HuH-7 (cell line): ENCODE results near the gene TRAPPC3.
"Not testable (repeated sequence)": the region's sequence is repeated elsewhere in the genome, so short reads cannot be mapped to it uniquely, and the experiment has no call there.

Source experiments
- DNase-seq: peaks from one replicate; pipeline ENCODE4 v3.0.0; 2011; ENCODE audit warnings: low spot score

Gene TRAPPC3

GRCh38 chr1:36166136-36166535 lies 16.9 kb upstream of the TRAPPC3 start:
- no peak for DNase-seq

DNA sequence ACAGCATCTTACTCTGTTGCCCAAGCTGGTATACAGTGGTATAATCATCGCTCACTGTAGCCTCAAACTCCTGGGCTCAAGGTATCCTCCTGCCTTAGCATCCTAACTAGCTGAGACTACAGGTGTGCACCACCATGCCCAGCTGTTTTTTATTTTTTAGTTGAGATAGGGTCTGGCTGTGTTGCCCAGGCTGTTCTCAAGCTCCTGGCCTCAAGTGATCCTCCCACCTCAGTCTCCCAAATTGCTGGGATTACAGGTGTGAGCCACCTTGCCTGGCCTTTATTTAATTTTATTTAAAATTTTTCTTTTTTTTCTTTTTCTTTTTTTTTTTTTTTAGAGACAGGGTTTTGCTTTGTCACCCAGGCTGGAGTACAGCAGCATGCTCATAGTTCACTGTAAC lies 15.9 kb upstream of the TRAPPC3 start:
- DNase-seq: no peak

GRCh38 chr1:36164361-36164760 lies 15.1 kb upstream of the TRAPPC3 start:
- DNase-seq: no peak

GRCh38 chr1:36163426-36163825 lies 14.1 kb upstream of the TRAPPC3 start:
- no peak for DNase-seq

GRCh38 chr1:36162680-36163239 lies 13.5 kb upstream of the TRAPPC3 start:
- no peak for DNase-seq

GRCh38 chr1:36161641-36162531 lies 12.6 kb upstream of the TRAPPC3 start:
- DNase-seq: no peak

- no peak for DNase-seq
These were observed 11.7 kb upstream of the TRAPPC3 start for GRCh38 chr1:36160949-36161485.

GRCh38 chr1:36160388-36160948 lies 11.2 kb upstream of the TRAPPC3 start:
- no peak for DNase-seq

DNA sequence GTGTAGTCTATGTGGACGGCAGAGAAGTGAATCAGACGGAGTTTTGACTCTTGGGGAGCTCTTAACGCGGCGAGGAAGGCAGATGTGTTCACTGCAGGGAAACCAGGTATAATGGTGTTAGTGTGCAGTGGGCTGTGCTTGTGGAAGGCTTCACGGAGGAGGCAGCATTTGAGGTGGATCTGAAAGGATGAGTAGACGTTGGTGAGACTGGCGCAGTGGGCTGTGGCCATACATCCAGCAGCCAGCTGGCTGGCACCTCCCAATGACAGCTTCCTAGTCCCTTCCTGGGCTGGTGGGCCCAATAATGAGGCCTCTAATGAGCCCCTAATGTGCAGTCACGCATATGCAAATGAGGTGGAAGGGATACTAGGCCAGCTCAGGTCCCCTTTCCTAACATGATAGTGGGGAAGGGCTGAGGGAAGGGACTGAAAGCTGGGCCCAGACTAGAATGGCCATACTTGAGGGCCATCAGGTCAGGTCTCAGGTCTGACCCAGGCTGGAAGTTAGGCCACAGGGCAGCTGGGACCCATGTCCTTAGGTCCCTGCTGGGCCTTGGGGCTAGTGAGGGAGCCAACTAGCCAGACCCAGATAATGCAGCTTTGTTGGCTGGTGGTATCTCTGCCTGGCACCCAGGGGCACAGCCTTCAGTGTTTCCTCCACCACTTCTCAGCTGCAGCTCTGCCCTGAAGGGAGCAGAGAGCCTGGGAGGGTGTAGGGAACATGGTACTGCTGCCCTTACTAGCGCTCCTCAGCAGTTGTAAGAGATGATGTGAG lies 10.5 kb upstream of the TRAPPC3 start:
- no peak for DNase-seq

DNA sequence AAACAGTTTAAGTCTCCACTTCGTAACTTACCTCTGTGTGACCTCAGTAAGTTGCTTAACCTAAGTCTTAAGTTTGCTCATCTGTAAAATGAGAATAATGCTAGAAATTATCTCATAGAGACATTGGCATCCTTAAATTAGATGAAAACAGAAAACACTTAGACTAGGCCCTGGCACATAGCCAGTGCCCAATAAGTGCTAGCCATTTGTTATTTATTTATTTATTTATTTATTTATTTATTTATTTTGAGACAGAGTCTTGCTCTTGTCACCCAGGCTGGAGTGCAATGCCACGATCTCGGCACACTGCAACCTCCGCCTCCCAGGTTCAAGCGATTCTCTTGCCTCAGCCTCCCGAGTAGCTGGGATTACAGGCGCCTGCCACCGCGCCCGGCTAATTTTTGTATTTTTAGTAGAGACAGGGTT lies 9.6 kb upstream of the TRAPPC3 start:
- DNase-seq: not testable (repeated sequence)

DNA sequence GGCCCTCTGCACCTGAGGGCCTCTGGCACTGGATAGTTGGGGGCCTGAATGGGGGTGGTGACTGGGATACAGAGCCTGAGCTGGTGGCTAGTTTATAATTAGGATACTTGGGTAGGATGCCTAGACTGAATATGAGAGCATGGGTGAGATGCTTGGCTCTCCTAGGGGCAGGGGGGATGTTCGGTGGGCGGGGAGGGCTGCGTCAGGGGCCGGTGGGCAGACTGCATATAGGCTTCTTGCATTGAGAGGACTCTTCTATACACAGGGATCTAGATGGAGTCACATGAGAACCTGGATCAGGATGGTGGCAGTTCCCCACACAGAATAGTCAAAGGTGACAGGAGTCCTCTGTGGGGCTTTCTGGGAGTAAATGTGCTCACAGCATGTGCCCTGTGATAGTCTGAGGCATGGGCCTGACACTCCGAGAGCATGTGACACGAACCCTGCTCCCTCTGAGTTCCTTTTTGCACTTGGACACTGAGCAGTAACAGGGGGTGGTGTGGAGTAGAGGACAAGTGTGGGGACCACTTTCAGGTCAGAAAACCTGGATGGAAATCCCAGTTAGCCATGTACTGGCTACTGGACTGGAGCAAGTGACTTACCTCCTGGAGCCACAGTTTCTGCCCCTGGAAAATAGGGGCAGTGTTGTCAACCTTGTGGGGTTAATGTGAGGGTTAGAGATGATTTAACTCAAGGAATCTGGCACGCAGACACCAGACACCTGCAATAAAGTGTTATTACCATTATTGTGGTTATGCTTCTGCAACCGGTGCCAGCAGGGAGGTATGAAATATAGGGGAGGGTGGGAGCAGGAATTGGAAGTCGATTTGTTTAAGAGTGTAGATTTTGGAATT lies 8.9 kb upstream of the TRAPPC3 start:
- DNase-seq: no peak

DNA sequence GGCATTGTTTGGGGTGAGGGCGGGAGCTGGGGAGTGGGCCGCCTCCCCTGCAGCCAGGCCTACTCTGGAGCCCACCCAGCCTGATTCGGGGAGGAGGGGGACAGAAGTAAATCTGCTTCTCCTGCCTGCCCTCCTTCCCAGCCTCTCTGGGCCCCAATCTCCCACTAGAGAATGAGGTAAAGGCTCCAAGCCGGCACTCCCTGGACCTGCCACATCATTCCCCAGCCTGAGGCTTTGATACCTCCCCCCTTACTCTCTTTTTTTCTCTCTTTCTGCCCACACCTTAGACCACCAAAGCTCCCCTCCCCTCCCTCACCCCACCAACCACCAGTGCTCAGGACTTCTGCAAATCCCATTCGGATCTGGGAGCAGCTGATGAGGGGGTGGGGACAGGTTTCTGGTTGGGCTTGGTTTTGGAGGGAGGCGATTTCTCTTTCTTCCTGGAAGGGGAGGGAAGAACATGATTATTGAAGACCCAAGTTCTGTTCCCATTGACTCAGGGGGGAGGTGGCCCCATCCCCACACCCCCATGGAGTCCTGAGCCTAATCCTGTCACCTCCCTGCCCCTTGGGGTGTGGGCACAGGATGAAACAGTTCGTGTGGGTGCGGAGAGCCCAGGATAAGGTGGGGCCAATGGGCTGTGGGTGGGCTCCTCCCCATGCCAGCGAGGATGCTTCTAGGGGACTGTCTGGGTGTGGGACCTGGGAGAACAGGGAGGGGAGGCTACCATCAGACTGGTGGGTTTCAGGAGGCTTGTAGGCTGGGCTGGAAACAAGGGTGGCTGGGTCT lies 8.0 kb upstream of the TRAPPC3 start:
- DNase-seq: no peak

DNA sequence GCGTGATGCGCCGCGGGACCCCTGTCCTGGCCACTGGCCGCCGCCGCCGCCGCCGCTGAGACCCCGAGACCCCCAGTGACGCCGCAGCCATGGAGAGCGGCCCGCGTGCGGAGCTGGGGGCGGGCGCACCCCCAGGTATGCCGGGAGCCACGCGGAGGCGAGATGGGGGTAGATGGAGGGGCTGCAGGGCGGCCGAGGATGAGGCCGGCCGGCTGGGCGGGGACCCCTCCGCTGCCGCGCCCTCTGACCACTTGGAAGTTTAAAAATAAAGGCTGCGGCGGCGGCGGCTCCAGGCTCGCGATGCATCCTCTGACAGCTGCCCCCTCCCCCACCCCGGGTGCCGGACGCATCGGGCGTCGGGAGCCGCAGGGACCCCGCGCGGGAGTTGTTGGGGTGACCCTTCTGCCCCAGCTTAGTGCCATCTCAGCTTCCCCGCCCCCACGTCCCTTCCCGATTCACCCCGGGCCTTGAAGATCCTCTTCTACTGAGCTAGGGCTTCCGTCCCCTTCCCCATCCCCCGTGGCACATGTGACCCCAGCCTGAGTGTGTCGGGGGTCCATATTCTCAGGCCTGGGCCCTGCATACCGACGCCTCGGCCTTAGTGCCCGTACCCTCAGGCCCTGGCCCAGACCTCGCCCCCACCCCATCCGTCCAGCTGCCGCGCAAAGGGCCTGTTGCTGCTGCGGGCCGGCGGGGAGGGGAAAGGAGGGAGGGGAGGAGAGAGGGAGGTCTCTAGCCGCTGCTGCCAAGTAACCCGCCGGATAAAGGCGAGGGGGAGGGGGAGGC lies 7.2 kb upstream of the TRAPPC3 start:
- peak; percentile 76 for DNase-seq

GRCh38 chr1:36155408-36156328 lies 6.4 kb upstream of the TRAPPC3 start, which contains the start of gene MAP7D1:
Gene MAP7D1, plus strand, starts transcription at chr1:36156160. Its CDS starts 258 bp downstream, at chr1:36156418.
- DNase-seq: peak; percentile 78

DNA sequence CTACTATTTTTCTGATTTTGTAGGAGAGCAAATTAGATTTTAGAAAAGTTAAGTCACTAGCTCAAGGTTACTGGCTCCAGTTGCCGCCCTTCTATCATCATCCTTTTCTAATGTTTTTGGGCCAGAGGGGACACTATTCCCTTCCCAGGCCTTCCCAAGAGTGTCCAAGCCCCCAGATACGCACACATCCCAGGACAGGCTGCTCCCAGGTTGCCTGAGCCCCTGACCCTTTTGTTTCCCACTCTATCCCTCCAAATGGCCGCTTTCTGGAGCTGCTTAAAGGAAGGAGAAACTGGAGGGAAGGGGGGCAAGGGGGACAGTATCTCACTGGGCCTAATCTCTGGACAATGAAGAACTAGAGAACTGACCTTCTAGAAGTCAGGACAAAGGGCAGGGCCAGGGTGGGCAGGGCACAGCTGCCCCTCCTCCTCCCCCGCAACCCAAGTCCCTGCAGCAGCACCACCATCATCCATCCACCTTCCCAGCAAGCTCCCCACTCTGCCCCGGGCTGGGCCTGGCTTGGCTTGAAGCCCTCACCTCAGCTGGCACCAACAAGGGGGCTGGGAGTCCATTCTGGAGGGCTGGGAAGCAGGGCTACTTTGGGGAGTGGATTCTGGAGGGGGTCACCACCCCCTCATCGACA lies 5.6 kb upstream of the TRAPPC3 start:
- DNase-seq: no peak

DNA sequence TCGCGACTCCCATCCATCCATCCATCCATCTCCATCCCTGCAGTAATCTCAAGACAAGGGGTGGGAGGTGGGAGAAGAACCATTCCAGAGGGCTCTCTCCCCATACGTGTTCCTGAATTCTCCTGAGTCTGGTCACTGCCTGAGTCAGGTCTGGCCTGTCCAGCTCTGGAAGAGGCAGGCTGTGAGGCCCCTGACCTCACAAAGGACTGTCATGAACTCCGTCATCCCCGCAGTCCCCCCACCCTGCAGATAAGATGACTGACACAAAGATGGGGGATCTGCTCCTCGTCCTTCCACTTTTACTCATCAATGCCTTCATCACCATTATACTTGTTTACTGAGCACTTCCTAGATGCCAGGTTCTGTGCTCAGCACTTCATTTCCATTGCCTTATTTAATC lies 5.0 kb upstream of the TRAPPC3 start:
- no peak for DNase-seq

GRCh38 chr1:36153476-36153875 lies 4.2 kb upstream of the TRAPPC3 start:
- DNase-seq: no peak

DNA sequence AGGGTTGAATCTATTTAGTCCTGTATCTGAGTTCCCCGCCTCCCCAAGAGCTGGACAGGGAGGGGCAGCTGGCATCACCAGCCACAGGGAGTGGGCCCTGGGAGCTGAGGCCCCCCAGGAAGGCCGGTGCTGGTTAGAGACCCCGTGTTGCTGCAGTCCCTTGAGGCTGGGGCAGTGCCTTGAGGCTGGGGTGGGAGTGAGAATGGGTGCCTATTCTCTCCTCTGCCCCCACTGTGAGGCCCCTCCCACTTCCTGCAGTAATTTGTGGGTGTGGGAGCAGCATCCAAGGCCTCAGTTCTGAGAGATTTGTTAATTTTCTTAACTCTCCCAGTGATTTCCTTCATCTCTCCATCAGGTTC lies 2.5 kb upstream of the TRAPPC3 start:
- no peak for DNase-seq
